SHP77 treated with DMSO at 0.1 percent for 48 hours (cell line): Measurements from ENCODE around the gene CSNK2A1.

ENCODE experiments used
- DNase-seq: peaks from one replicate; lab custom pipeline; 2025; lab: John Stamatoyannopoulos, UW

The CSNK2A1 gene

GRCh38 chr20:430091-430999 is 113.2 kb downstream of the CSNK2A1 start:
- DNase-seq = no peak

DNA sequence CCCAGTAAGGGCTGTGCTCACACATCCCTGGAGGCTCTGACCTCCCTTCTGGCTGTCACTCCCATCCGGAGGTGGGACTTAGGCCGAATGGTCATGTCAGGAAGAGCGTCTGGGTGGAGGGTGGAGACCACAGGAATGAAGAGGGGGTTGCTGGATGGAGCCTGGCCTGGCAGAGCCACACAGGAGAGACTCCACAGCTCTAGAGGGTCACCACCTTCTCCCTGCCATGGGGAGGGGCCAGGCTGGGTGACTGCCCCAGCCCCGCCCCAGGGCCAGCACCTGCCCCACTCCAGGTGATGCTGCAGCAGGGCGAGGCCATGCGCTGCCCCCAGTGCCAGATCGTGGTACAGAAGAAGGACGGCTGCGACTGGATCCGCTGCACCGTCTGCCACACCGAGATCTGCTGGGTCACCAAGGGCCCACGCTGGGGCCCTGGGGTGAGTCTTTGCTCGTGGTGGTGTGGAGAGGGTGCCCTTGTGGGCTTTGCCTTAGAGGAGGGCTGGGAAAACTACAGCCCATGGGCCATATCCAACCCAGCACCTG is 114.9 kb downstream of the CSNK2A1 start:
- DNase-seq = no peak

DNA sequence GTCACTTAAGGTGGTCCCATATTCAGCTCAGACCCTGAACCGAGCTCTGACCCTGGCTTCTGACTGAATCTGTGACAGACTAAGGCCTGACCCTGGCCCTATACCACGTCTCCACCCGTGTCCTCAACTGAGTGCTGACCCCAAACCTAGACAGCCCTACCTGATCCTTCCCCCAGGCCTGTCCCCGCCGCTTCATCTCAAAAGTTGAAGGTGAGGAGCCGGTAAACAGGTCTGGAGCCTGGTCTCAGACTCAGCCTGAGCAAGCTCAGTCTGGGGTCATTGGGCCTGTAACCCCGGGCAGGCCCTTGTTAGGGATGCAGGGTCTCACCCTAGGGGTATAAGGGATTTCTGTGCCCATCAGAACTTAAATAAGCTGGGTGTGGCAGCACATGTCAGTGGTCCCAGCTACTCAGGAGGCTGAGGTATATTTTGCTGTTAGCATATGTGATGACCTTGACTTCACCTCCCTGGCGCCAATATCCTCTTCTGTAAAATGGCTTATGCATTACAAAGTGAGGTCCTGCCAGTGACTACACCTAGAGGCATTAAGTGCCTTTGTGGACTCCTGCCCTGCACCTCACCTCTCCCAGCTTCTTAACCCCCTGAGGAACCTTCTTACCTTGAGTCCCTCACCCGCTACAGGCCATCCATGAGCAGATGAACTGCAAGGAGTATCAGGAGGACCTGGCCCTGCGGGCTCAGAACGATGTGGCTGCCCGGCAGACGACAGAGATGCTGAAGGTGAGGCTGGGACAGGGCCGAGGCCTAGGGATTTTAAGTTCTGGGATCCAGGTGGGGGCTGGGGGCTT is 115.5 kb downstream of the CSNK2A1 start:
- no peak for DNase-seq

DNA sequence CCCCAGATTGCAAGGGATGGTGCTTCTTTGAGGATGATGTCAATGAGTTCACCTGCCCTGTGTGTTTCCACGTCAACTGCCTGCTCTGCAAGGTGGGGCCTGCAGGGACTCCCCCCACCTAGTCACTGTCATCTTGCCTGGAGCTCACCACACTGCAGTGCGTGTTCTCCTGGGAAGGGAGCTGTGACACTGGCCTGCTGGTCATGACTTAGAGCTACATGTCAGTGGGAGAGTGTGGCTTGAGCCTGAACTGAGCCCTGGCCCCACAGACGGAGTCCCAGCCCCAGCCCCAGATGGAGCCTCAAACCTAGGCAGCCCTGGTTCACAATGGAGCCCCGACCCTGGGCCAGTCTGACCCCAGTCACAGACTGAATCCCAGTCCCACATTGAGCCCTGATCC is 116.2 kb downstream of the CSNK2A1 start:
- no peak for DNase-seq

DNA sequence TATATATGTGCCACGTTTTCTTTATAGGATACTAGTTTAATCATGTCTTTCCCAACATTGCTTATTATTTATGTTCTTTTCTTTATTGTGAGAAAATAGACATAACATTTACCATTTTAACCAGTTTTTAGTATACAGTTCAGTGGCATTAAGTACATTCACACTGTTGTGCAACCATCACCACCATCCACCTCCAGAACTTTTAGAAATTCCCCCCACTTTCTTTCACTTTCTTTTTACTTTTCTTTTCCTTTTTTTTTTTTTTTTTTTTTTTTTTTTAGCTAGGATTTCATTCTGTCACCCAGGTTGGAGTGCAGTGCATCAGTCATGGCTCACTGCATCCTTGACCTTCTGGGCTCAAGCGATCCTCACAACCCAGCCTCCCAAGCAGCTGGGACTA is 117.0 kb downstream of the CSNK2A1 start:
- DNase-seq = no peak
